GM19328 (cell line): Measurements from ENCODE around the gene MTMR3.
"Not testable (repeated sequence)": the region's sequence is repeated elsewhere in the genome, so short reads cannot be mapped to it uniquely, and the experiment has no call there.

Source experiments
- ATAC-seq: cut with Tn5 transposase; IDR thresholded peaks from one replicate; pipeline ENCODE4 v1.9.1; 2021; ENCODE audit warnings: mild to moderate bottlenecking, moderate library complexity; ENCODE audit not compliant: unreplicated experiment

MTMR3 gene

GRCh38 chr22:29956680-29957079 lies 73.7 kb downstream of the MTMR3 start:
- no peak for ATAC-seq

- ATAC-seq = no peak
Measured at GRCh38 chr22:29958170-29958569, 75.2 kb downstream of the MTMR3 start.

GRCh38 chr22:29964776-29965175 lies 81.8 kb downstream of the MTMR3 start:
- no peak for ATAC-seq

GRCh38 chr22:29967461-29967860 lies 84.5 kb downstream of the MTMR3 start:
- ATAC-seq = no peak

GRCh38 chr22:29971607-29972006 lies 88.6 kb downstream of the MTMR3 start:
- no peak for ATAC-seq

GRCh38 chr22:29972121-29972520 lies 89.1 kb downstream of the MTMR3 start:
- no peak for ATAC-seq

- no peak for ATAC-seq
Measured at GRCh38 chr22:29973269-29973668, 90.3 kb downstream of the MTMR3 start.

GRCh38 chr22:29973680-29974079 lies 90.7 kb downstream of the MTMR3 start:
- not testable (repeated sequence) for ATAC-seq

- ATAC-seq = no peak
Measured at GRCh38 chr22:29975494-29975893, 92.5 kb downstream of the MTMR3 start.

- no peak for ATAC-seq
Measured at GRCh38 chr22:29977107-29977506, 94.1 kb downstream of the MTMR3 start.

- no peak for ATAC-seq
Measured at GRCh38 chr22:29979777-29980321, 96.9 kb downstream of the MTMR3 start.

GRCh38 chr22:29983296-29983917 lies 100.4 kb downstream of the MTMR3 start:
- ATAC-seq = no peak

- no peak for ATAC-seq
Measured at GRCh38 chr22:29985912-29986311, 102.9 kb downstream of the MTMR3 start.

- no peak for ATAC-seq
Measured at GRCh38 chr22:29987137-29987536, 104.2 kb downstream of the MTMR3 start.

- no peak for ATAC-seq
Measured at GRCh38 chr22:29988719-29989118, 105.7 kb downstream of the MTMR3 start.

GRCh38 chr22:29989446-29989845 lies 106.5 kb downstream of the MTMR3 start:
- ATAC-seq = no peak

- no peak for ATAC-seq
Measured at GRCh38 chr22:29992341-29993275, 109.6 kb downstream of the MTMR3 start.

- ATAC-seq = no peak
Measured at GRCh38 chr22:29994027-29994715, 111.2 kb downstream of the MTMR3 start.

- ATAC-seq = no peak
Measured at GRCh38 chr22:29994943-29995342, 112.0 kb downstream of the MTMR3 start.

GRCh38 chr22:29997107-29997506 lies 114.1 kb downstream of the MTMR3 start:
- no peak for ATAC-seq

GRCh38 chr22:29997516-29997915 lies 114.5 kb downstream of the MTMR3 start:
- ATAC-seq = no peak
